ENCODE results near the gene CT45A1.
"Not testable (repeated sequence)": the region's sequence is repeated elsewhere in the genome, so short reads cannot be mapped to it uniquely, and the experiment has no call there.

CT45A1 gene

DNA sequence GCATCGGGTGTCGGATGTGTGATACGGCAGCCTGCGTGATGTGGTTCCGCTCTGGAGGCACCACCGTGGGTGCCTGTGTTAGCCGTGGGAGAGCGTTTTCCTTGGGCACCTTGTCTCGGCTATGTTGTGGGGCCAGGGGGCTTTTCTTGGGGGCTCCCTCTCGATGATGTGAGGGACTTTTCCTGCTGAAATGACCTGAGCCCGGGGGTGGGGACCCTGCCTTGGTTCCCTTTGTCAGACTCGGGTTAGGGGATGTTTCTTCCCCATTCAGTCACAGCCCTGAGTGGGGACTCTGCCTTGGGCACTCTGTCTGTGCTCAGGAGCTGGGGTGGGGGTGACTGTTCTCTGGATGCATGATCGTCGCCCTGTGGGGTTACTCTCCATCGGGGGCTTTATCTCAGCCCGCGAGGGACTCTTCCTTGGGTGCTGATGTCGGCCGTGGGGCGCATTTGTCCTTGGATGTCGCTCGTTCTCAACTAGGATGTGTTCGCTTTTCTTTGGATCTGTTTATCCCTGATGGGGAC, 27.8 kb downstream of the CT45A1 start:
- peaks cover 7% of the 10 kb centered on the region for H3K27me3 ChIP-seq (replicated peaks; ENCODE audit: control insufficient read depth, insufficient read depth, low read length)
- no peak overlapping the region for H3K4me3 ChIP-seq (ENCODE audit: low read length)
- no peaks in the 10 kb centered on the region for H3K36me3 ChIP-seq (ENCODE audit: control insufficient read depth, insufficient read depth, low read length, severe bottlenecking)
- no peak for DNase-seq (ENCODE audit: low read depth)
- H3K4me1 ChIP-seq (ENCODE audit: control insufficient read depth, insufficient read depth, low read length), result no peaks in the 10 kb centered on the region
- H3K9me3 ChIP-seq (ENCODE audit: control insufficient read depth, low read length), result no peaks in the 10 kb centered on the region
- no peak overlapping the region for H3K9ac ChIP-seq (ENCODE audit: low read length)

DNA sequence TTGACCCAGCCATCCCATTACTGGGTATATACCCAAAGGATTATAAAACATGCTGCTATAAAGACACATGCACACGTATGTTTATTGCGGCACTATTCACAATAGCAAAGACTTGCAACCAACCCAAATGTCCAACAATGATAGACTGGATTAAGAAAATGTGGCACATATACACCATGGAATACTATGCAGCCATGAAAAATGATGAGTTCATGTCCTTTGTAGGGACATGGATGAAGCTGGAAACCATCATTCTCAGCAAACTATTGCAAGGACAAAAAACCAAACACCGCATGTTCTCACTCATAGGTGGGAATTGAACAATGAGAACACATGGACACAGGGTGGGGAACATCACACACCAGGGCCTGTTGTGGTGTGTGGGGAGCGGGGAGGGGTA, 31.3 kb downstream of the CT45A1 start:
- not testable (repeated sequence) for DNase-seq (ENCODE audit: low read depth); H3K9me3 ChIP-seq (ENCODE audit: control insufficient read depth, low read length); H3K9ac ChIP-seq (ENCODE audit: low read length); H3K4me1 ChIP-seq (ENCODE audit: control insufficient read depth, insufficient read depth, low read length); H3K4me3 ChIP-seq (ENCODE audit: low read length); H3K36me3 ChIP-seq (ENCODE audit: control insufficient read depth, insufficient read depth, low read length, severe bottlenecking); H3K27me3 ChIP-seq (replicated peaks; ENCODE audit: control insufficient read depth, insufficient read depth, low read length)

DNA sequence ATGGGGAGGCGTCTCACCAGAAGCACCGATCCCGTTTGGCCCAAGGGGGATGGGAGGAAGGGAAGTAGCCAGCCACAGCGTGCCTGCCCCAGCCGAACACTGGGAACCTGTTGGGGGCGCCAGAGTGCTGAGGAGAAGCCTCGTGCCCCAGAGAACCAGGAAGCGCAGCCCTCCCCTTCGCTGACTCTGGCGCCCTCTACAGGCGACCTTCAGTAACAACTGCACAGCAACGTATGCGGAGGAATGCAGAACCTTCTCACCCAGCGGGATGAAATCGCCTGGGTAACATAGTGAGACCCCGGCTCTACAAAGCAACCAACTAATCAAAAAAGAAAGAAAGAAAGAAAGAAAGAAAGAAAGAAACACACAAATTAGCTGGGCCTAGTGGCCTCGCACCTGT, 54.7 kb downstream of the CT45A1 start, which contains the start of gene CT45A3:
Gene CT45A3, minus strand, starts transcription at position 101 of the 400 bp plus-strand sequence. CDS start 3,747 bp downstream, outside the sequence.
- H3K4me3 ChIP-seq (ENCODE audit: low read length); H3K27me3 ChIP-seq (replicated peaks; ENCODE audit: control insufficient read depth, insufficient read depth, low read length); H3K36me3 ChIP-seq (ENCODE audit: control insufficient read depth, insufficient read depth, low read length, severe bottlenecking); H3K9me3 ChIP-seq (ENCODE audit: control insufficient read depth, low read length); H3K9ac ChIP-seq (ENCODE audit: low read length); H3K4me1 ChIP-seq (ENCODE audit: control insufficient read depth, insufficient read depth, low read length); DNase-seq (ENCODE audit: low read depth): not testable (repeated sequence)

Measured in adipocyte (in vitro differentiated cells).